Activated CD4-positive, alpha-beta T cell treated with anti-CD3 and anti-CD28 coated beads, Interleukin-2, amount 10 ng/mL, durations not matched to agents 24 days and 14 days (primary cell): ENCODE results near the gene GALNT6. TPM values are rescaled to one million over a fixed set of nuclear protein-coding genes. Genes with fewer than 3 reads are reported as not detected.

Source experiments
- DNase-seq: peaks from one replicate; pipeline ENCODE4 v3.0.0; 2022
- H3K27ac Mint-ChIP-seq: one replicate; pipeline ENCODE4 v1.8.0; 2022; ENCODE audit warnings: mild to moderate bottlenecking, mixed read lengths
- H3K27me3 Mint-ChIP-seq: one replicate; pipeline ENCODE4 v1.8.0; 2022; ENCODE audit warnings: mixed read lengths
- H3K36me3 Mint-ChIP-seq: one replicate; pipeline ENCODE4 v1.8.0; 2022; ENCODE audit warnings: low read depth, mild to moderate bottlenecking, mixed read lengths
- H3K4me1 Mint-ChIP-seq: one replicate; pipeline ENCODE4 v1.8.0; 2021; ENCODE audit warnings: mixed read lengths
- H3K4me3 Mint-ChIP-seq: one replicate; pipeline ENCODE4 v1.8.0; 2022; ENCODE audit warnings: mild to moderate bottlenecking, moderate library complexity, mixed read lengths
- H3K9me3 Mint-ChIP-seq: one replicate; pipeline ENCODE4 v1.8.0; 2021; ENCODE audit warnings: mixed read lengths
- intact Hi-C: fragments of 100-400 bp; cut with micrococcal nuclease; formaldehyde crosslinking; loops from one replicate; pipeline ENCODE4 v1.15.1; 2023
- total RNA-seq: library from RNA; stranded (reverse); gene quantifications from 2 replicates; pipeline ENCODE4 v1.2.3, GENCODE V29; 2022

GALNT6 gene
- 10.7 and 12.8 TPM in 2 replicates for total RNA-seq

GRCh38 chr12:51391283-51392123 lies at the start of gene GALNT6:
TSS of gene GALNT6 (minus strand) at chr12:51391406. CDS start at chr12:51379781, 11,625 bp downstream.
- Mint-ChIP-seq H3K27ac (peak within 1 kb of the TSS; percentile 87), H3K36me3 (no peaks in the 10 kb centered on the region), H3K4me3 (peak within 1 kb of the TSS; percentile 92), H3K27me3 (no peaks in the 10 kb centered on the region), H3K9me3 (no peaks in the 10 kb centered on the region), H3K4me1 (peaks cover 66% of the 10 kb centered on the region)
- peak; percentile 91 for DNase-seq
- intact Hi-C loops: loop anchor here (1.0 to 10.0 kb wide), 2 partner anchors 22 to 583 kb away; no protein-coding TSS in a partner anchor

- Mint-ChIP-seq H3K27me3 (peaks cover 7% of the 10 kb centered on the region), H3K27ac (no peak overlapping the region), H3K4me3 (peak overlapping the region; percentile 36), H3K9me3 (no peaks in the 10 kb centered on the region), H3K4me1 (peaks cover 40% of the 10 kb centered on the region), H3K36me3 (peaks cover 1% of the 10 kb centered on the region)
- intact Hi-C loops: no loop called here
- DNase-seq: no peak
Measured at GRCh38 chr12:51439330-51439729, 48.1 kb upstream of the GALNT6 start.

- intact Hi-C loops: no loop called here
- DNase-seq: no peak
- Mint-ChIP-seq H3K4me1 (peaks cover 44% of the 10 kb centered on the region), H3K27me3 (peaks cover 14% of the 10 kb centered on the region), H3K4me3 (no peak overlapping the region), H3K9me3 (no peaks in the 10 kb centered on the region), H3K27ac (no peak overlapping the region), H3K36me3 (peaks cover 1% of the 10 kb centered on the region)
Measured at GRCh38 chr12:51437431-51437830, 46.2 kb upstream of the GALNT6 start.

- peaks cover 19% of the 10 kb centered on the region for H3K4me1 Mint-ChIP-seq
- no peaks in the 10 kb centered on the region for H3K9me3 Mint-ChIP-seq
- H3K36me3 Mint-ChIP-seq: peaks cover 1% of the 10 kb centered on the region
- no peak overlapping the region for H3K4me3 Mint-ChIP-seq
- no peak for DNase-seq
- no peak overlapping the region for H3K27ac Mint-ChIP-seq
- H3K27me3 Mint-ChIP-seq: peaks cover 23% of the 10 kb centered on the region
- intact Hi-C loops: no loop called here
Measured at GRCh38 chr12:51434305-51434704, 43.1 kb upstream of the GALNT6 start.

- H3K4me3 Mint-ChIP-seq: no peak overlapping the region
- peaks cover 23% of the 10 kb centered on the region for H3K27me3 Mint-ChIP-seq
- DNase-seq: no peak
- H3K36me3 Mint-ChIP-seq: no peaks in the 10 kb centered on the region
- H3K4me1 Mint-ChIP-seq: peaks cover 11% of the 10 kb centered on the region
- H3K27ac Mint-ChIP-seq: no peak overlapping the region
- H3K9me3 Mint-ChIP-seq: no peaks in the 10 kb centered on the region
- intact Hi-C loops: no loop called here
Measured at GRCh38 chr12:51432921-51433320, 41.7 kb upstream of the GALNT6 start.

GRCh38 chr12:51430196-51430895 lies 39.1 kb upstream of the GALNT6 start:
- H3K4me1 Mint-ChIP-seq: peaks cover 12% of the 10 kb centered on the region
- H3K9me3 Mint-ChIP-seq: no peaks in the 10 kb centered on the region
- DNase-seq: no peak
- intact Hi-C loops: no loop called here
- H3K27me3 Mint-ChIP-seq: peaks cover 22% of the 10 kb centered on the region
- H3K36me3 Mint-ChIP-seq: no peaks in the 10 kb centered on the region
- no peak overlapping the region for H3K4me3 Mint-ChIP-seq
- H3K27ac Mint-ChIP-seq: no peak overlapping the region

GRCh38 chr12:51429700-51430099 lies 38.5 kb upstream of the GALNT6 start:
- Mint-ChIP-seq H3K27me3 (peaks cover 20% of the 10 kb centered on the region), H3K9me3 (no peaks in the 10 kb centered on the region), H3K27ac (no peak overlapping the region), H3K4me3 (no peak overlapping the region), H3K36me3 (no peaks in the 10 kb centered on the region), H3K4me1 (peaks cover 15% of the 10 kb centered on the region)
- no peak for DNase-seq
- intact Hi-C loops: no loop called here

- H3K9me3 Mint-ChIP-seq: no peaks in the 10 kb centered on the region
- no peak overlapping the region for H3K4me3 Mint-ChIP-seq
- H3K4me1 Mint-ChIP-seq: peaks cover 19% of the 10 kb centered on the region
- H3K27me3 Mint-ChIP-seq: peaks cover 19% of the 10 kb centered on the region
- H3K27ac Mint-ChIP-seq: no peak overlapping the region
- H3K36me3 Mint-ChIP-seq: no peaks in the 10 kb centered on the region
- no peak for DNase-seq
- intact Hi-C loops: no loop called here
Measured at GRCh38 chr12:51428256-51428655, 37.0 kb upstream of the GALNT6 start.

GRCh38 chr12:51424662-51425539 lies 33.7 kb upstream of the GALNT6 start, which contains the start of gene SLC4A8:
TSS of gene SLC4A8 (plus strand) at chr12:51424831. CDS start at chr12:51424988, 157 bp downstream.
- peak within 1 kb of the TSS; percentile 83 for H3K4me3 Mint-ChIP-seq
- peaks cover 9% of the 10 kb centered on the region for H3K27me3 Mint-ChIP-seq
- intact Hi-C loops: loop anchor here (5.0 kb wide), 1 partner anchor 397 kb away; no protein-coding TSS in a partner anchor
- no peaks in the 10 kb centered on the region for H3K36me3 Mint-ChIP-seq
- no peaks in the 10 kb centered on the region for H3K9me3 Mint-ChIP-seq
- H3K4me1 Mint-ChIP-seq: peaks cover 16% of the 10 kb centered on the region
- DNase-seq: peak; percentile 95
- H3K27ac Mint-ChIP-seq: peak within 1 kb of the TSS; percentile 42

- Mint-ChIP-seq H3K36me3 (no peaks in the 10 kb centered on the region), H3K9me3 (no peaks in the 10 kb centered on the region)
Measured at GRCh38 chr12:51424094-51424661, 33.0 kb upstream of the GALNT6 start.

GRCh38 chr12:51421266-51421884 lies 30.2 kb upstream of the GALNT6 start:
- H3K36me3 Mint-ChIP-seq: no peaks in the 10 kb centered on the region
- H3K27ac Mint-ChIP-seq: no peak overlapping the region
- H3K4me3 Mint-ChIP-seq: no peak overlapping the region
- H3K4me1 Mint-ChIP-seq: peaks cover 14% of the 10 kb centered on the region
- H3K9me3 Mint-ChIP-seq: no peaks in the 10 kb centered on the region
- intact Hi-C loops: loop anchor here (1.0 to 5.0 kb wide), 3 partner anchors 111 to 454 kb away; no protein-coding TSS in a partner anchor
- H3K27me3 Mint-ChIP-seq: peaks cover 8% of the 10 kb centered on the region
- peak; percentile 90 for DNase-seq

More at GRCh38 chr12:51424094-51424661, 33.0 kb upstream of the GALNT6 start:
- Mint-ChIP-seq H3K4me1 (peaks cover 20% of the 10 kb centered on the region), H3K4me3 (peak overlapping the region; percentile 83), H3K27me3 (peaks cover 10% of the 10 kb centered on the region), H3K27ac (peak overlapping the region; percentile 6)
- intact Hi-C loops: loop anchor here (5.0 kb wide), 1 partner anchor 398 kb away; no protein-coding TSS in a partner anchor
- no peak for DNase-seq

GRCh38 chr12:51419425-51420193 lies 28.4 kb upstream of the GALNT6 start:
- no peak overlapping the region for H3K27ac Mint-ChIP-seq
- H3K27me3 Mint-ChIP-seq: peaks cover 11% of the 10 kb centered on the region
- H3K36me3 Mint-ChIP-seq: no peaks in the 10 kb centered on the region
- no peaks in the 10 kb centered on the region for H3K9me3 Mint-ChIP-seq
- peaks cover 10% of the 10 kb centered on the region for H3K4me1 Mint-ChIP-seq
- no peak for DNase-seq
- no peak overlapping the region for H3K4me3 Mint-ChIP-seq
- intact Hi-C loops: loop anchor here (5.0 kb wide), 1 partner anchor 403 kb away; no protein-coding TSS in a partner anchor
